Thyroid gland (tissue), 4 donors: ENCODE results near the gene OXCT2. TPM values are rescaled to one million over a fixed set of nuclear protein-coding genes. Genes with fewer than 3 reads are reported as not detected.
A peak's percentile ranks its signal among the peaks of the same experiment; 100 is the strongest.
"Not testable (repeated sequence)": the region's sequence is repeated elsewhere in the genome, so short reads cannot be mapped to it uniquely, and the experiment has no call there.

Experiments used
- DNase-seq, 2 donors: peaks; one replicate each; pipeline ENCODE4 v3.0.0-alpha.2; 2019
- H3K27ac ChIP-seq, 3 donors: fragments of 200-600 bp; sonication (generic); 1 replicate in 2 of 3; 2 replicates in 1 of 3; pipeline ENCODE4 v1.5.1; 2016 to 2019; ENCODE audit warnings: mild to moderate bottlenecking in 1 of 3, moderate library complexity in 1 of 3
- H3K27me3 ChIP-seq: fragments of 200-600 bp; sonication (generic); one replicate; pipeline ENCODE4 v1.5.1; 2019
- H3K36me3 ChIP-seq, 2 donors: fragments of 200-600 bp; sonication (generic); one replicate each; pipeline ENCODE4 v1.5.1; 2016 to 2019
- H3K4me1 ChIP-seq, 2 donors: fragments of 200-600 bp; sonication (generic); one replicate each; pipeline ENCODE4 v1.5.1; 2017 to 2019
- H3K4me3 ChIP-seq, 3 donors: fragments of 200-600 bp; sonication (generic); replicated peaks in 1 of 3; 1 replicate in 2 of 3; 2 replicates in 1 of 3; pipeline ENCODE4 v1.5.1; 2016; ENCODE audit warnings: mild to moderate bottlenecking in 1 of 3
- H3K9me3 ChIP-seq: fragments of 200-600 bp; sonication (generic); one replicate; pipeline ENCODE4 v1.5.1; 2017
- CTCF ChIP-seq, 6 experiments: fragments of 200-600 bp in 3 of 6; fragments of 450-650 bp in 3 of 6; sonication (generic) in 3 of 6; IDR thresholded peaks; one replicate each; pipeline ENCODE4 v1.5.1; 2016 to 2019; ENCODE audit warnings: antibody characterized with exemption in 6 of 6, mild to moderate bottlenecking in 2 of 6, inconsistent platforms in 1 of 6, moderate library complexity in 1 of 6
- POLR2A ChIP-seq, 2 donors: fragments of 450-650 bp; IDR thresholded peaks; one replicate each; pipeline ENCODE4 v1.6.1; 2017; ENCODE audit warnings: antibody characterized with exemption in 2 of 2, mild to moderate bottlenecking in 2 of 2, moderate library complexity in 1 of 2
- WGBS, 2 donors: methylation state at CpG; one replicate each; pipeline ENCODE4 v1.1.5; 2017; 5-methylcytosine and 5-hydroxymethylcytosine counted together
- intact Hi-C: fragments of 100-400 bp; cut with DNase I; formaldehyde crosslinking; loops from one replicate; pipeline ENCODE4 v1.15.1; 2023
- total RNA-seq, 4 donors: library from RNA; depleted of rRNA; stranded (reverse); fragments of >200 nt; gene quantifications; one replicate each; pipeline ENCODE4 v1.2.3, GENCODE V29; 2016

OXCT2 gene
- total RNA-seq, 4 donors from 2014 or later = 2.6 to 8.2 (median 3.5) TPM

DNA sequence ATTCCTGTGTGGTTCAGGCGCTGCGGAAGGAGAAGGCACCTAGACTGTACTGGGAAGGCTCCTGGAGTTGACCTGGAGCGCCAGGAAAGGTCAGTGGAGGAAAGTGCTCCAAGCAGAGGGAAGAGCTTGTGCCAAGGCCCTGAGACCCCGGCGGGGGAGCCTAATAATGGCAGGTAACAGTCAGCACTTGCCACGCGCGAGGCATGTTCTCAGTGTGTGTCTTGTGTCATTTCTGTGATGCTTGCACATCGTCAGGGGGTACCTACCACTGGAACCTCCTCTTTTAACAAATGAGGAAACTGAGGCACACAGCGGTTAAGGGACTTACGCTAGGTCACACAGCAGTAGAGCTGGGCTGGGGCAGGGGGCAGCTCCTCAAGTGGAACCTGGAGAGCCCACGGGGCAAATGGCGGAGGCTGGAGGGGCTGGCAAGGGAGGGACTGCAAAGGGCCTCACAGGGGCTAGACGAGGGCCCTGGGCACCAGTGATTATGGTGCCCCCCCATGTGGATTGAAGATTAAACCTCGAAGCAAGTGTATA, 18.5 kb upstream of the OXCT2 start:
- H3K4me3 ChIP-seq = peak overlapping the region; percentile 29 to 49 (median 48)
- no peaks in the 10 kb centered on the region for H3K27me3 ChIP-seq
- no peaks in the 10 kb centered on the region for H3K36me3 ChIP-seq
- no peaks in the 10 kb centered on the region for H3K9me3 ChIP-seq
- WGBS, 2 donors = 55 to 66% methylated on average over 10 to 15 of the region's 15 CpGs
- TF ChIP-seq CTCF (IDR thresholded peaks at IDR 0.05) (no peak), POLR2A (IDR thresholded peaks at IDR 0.05) (no peak)
- intact Hi-C loops = no loop called here
- peaks cover 5 to 8% of the 10 kb centered on the region in 2 donors for H3K4me1 ChIP-seq
- no peak for DNase-seq
- H3K27ac ChIP-seq = peak overlapping the region in 1 of 3 donors; percentile 30

- Histone ChIP-seq H3K27me3 (no peaks in the 10 kb centered on the region), H3K4me1 (peaks cover 5 to 8% of the 10 kb centered on the region in 2 donors), H3K27ac (peak within 1 kb of the TSS in 1 of 3 donors; percentile 30), H3K36me3 (no peaks in the 10 kb centered on the region), H3K9me3 (no peaks in the 10 kb centered on the region), H3K4me3 (peak within 1 kb of the TSS; percentile 29 to 49 (median 48))
- TF ChIP-seq CTCF (IDR thresholded peaks at IDR 0.05) (no peak), POLR2A (IDR thresholded peaks at IDR 0.05) (peak in 1 of 2 donors; percentile 32)
- 9 to 33% methylated on average over 5 to 10 of the region's 91 CpGs for WGBS, 2 donors
- DNase-seq = peak; percentile 65 to 67
- intact Hi-C loops = no loop called here
Observed at GRCh38 chr1:39788758-39789570, 17.8 kb upstream of the OXCT2 start, which contains the start of gene BMP8B. Gene BMP8B, minus strand, starts transcription at chr1:39788865. Its CDS starts 380 bp downstream, at chr1:39788485.

DNA sequence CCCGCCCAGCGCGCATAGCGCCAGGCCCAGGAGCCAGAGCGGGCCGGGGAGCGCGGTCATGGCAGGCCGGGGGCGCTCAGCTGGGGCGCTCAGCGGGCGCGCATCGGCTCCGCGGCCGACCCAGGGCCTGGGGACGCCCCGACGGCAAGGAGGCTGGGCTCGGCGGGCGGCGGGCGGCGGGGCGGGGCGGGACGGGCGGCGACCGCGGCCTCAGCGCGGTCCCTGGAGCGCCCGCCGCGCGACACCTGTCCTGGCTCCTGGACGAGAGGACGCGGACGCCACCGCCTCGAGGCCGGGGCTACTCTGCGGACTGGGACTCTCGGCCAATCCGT, 17.2 kb upstream of the OXCT2 start:
- intact Hi-C loops = no loop called here
- H3K27me3 ChIP-seq = no peaks in the 10 kb centered on the region
- WGBS, 2 donors = no CpG with 5 or more reads among the region's 51 CpGs
- H3K9me3 ChIP-seq = no peaks in the 10 kb centered on the region
- TF ChIP-seq POLR2A (IDR thresholded peaks at IDR 0.05) = no peak
- TF ChIP-seq CTCF (IDR thresholded peaks at IDR 0.05) = no peak
- no peak for DNase-seq
- H3K4me3 ChIP-seq = peak overlapping the region in 1 of 3 donors; percentile 48
- no peak overlapping the region for H3K27ac ChIP-seq
- H3K36me3 ChIP-seq = no peaks in the 10 kb centered on the region
- H3K4me1 ChIP-seq = peaks cover 5 to 8% of the 10 kb centered on the region in 2 donors

- DNase-seq = not testable (repeated sequence)
Observed at GRCh38 chr1:39787964-39788363, 16.8 kb upstream of the OXCT2 start.

DNA sequence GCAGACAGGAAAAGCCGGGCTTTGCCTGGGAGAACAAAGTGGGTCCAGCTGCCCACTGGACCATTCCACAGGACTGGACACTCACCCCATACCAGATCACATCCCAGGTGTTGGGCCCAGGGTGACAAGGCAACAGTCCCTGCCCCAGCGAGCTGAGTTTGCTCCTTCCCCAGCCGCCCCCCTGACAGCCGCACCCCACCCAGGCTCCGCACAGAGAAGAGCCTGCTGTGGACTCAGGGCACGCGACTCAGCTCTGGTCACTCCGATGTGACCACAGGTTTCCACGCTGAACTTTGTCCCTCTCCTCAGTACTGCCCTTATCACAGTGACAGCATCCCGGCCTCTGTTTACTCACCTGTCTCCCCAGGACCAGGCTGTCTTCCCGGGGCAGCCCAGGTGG, 16.3 kb upstream of the OXCT2 start:
- TF ChIP-seq POLR2A (IDR thresholded peaks at IDR 0.05) (no peak), CTCF (IDR thresholded peaks at IDR 0.05) (no peak)
- H3K27ac ChIP-seq = no peak overlapping the region
- H3K9me3 ChIP-seq = no peaks in the 10 kb centered on the region
- no peaks in the 10 kb centered on the region for H3K36me3 ChIP-seq
- H3K4me1 ChIP-seq = peaks cover 5 to 8% of the 10 kb centered on the region in 2 donors
- intact Hi-C loops = no loop called here
- peak overlapping the region in 1 of 3 donors; percentile 48 for H3K4me3 ChIP-seq
- DNase-seq = no peak
- WGBS, 2 donors = 64 to 79% methylated on average over 5 to 11 of the region's 11 CpGs
- no peaks in the 10 kb centered on the region for H3K27me3 ChIP-seq

More at GRCh38 chr1:39787964-39788363, 16.8 kb upstream of the OXCT2 start:
- H3K27me3 ChIP-seq, intact Hi-C loops, H3K9me3 ChIP-seq, H3K4me1 ChIP-seq, H3K36me3 ChIP-seq, H3K27ac ChIP-seq: not testable (repeated sequence)
- peak overlapping the region in 1 of 3 donors; percentile 48 for H3K4me3 ChIP-seq
- WGBS, 2 donors = 6 to 20% methylated on average over 8 to 34 of the region's 55 CpGs

DNA sequence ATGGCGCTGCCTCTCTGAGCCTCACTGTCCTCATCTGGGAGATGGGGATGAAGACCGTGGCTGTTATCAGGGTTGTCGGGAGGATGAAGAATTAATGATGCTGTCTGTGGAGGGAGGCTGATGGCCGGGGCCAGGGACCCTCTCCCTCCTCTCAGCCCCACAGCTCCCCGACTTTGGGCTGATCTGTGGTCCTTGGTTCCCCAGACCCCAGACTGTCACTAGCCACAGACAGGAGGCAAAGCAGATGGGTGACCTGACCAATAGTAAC, 15.9 kb upstream of the OXCT2 start:
- H3K4me1 ChIP-seq, DNase-seq, H3K36me3 ChIP-seq, intact Hi-C loops, H3K27ac ChIP-seq, H3K9me3 ChIP-seq, H3K27me3 ChIP-seq, H3K4me3 ChIP-seq: not testable (repeated sequence)
- WGBS, 2 donors = 87 to 94% methylated on average over 4 to 5 of the region's 5 CpGs

GRCh38 chr1:39786303-39787107, 15.4 kb upstream of the OXCT2 start:
- H3K27ac ChIP-seq, intact Hi-C loops, H3K36me3 ChIP-seq, H3K4me1 ChIP-seq, DNase-seq, H3K4me3 ChIP-seq, H3K27me3 ChIP-seq, H3K9me3 ChIP-seq: not testable (repeated sequence)
- WGBS, 2 donors = 76 to 93% methylated on average over 6 to 8 of the region's 12 CpGs

DNA sequence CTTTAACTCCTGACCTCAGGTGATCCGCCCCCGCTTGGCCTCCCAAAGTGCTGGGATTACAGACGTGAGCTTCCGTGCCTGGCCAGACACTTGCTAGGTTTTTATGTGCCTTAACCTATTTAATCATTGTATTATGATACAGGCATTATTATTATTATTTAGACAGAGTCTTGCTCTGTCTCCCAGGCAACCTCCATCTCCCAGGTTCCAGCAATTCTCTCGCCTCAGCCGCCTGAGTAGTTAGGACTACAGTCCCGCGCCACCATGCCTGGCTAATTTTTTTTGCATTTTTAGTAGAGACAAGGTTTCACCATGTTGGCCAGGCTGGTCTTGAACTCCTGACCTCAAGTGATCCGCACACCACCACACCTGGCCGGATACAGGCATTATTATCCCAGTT, 11.5 kb upstream of the OXCT2 start:
- H3K4me1 ChIP-seq, H3K36me3 ChIP-seq, H3K27ac ChIP-seq, H3K4me3 ChIP-seq, H3K9me3 ChIP-seq, H3K27me3 ChIP-seq, intact Hi-C loops, DNase-seq: not testable (repeated sequence)
- 92 to 93% methylated on average over 10 of the region's 10 CpGs for WGBS, 2 donors
